ENCODE measurements around the gene PTK7.

The PTK7 gene

GRCh38 chr6:43178951-43179830 is 103.1 kb downstream of the PTK7 start:
- Histone ChIP-seq H4K20me1 (ENCODE audit: insufficient read depth) (peaks cover 6% of the 10 kb centered on the region; the same call in 1 of the 2 replicates), H3K79me2 (ENCODE audit: insufficient read depth, low read depth) (peaks cover 15% of the 10 kb centered on the region; the same call in 1 of the 2 replicates), H3K36me3 (ENCODE audit: insufficient read depth) (no peaks in the 10 kb centered on the region), H3K4me2 (no peak overlapping the region), H3K27ac (no peak overlapping the region), H3K4me3 (IDR thresholded peaks at IDR 0.05; ENCODE audit: insufficient read depth, low read depth, low read length) (no peak overlapping the region), H3K27me3 (ENCODE audit: insufficient read depth, low read depth) (no peaks in the 10 kb centered on the region), H3K4me1 (ENCODE audit: low read depth, poor library complexity, severe bottlenecking) (peaks cover 25% of the 10 kb centered on the region), H3K9ac (no peak overlapping the region), H2AFZ (ENCODE audit: low read depth) (no peak overlapping the region)
- no peak for TF ChIP-seq CTCF (conservative IDR thresholded peaks at IDR 0.05; ENCODE audit: low read depth, low read length)

GRCh38 chr6:43180058-43180457 is 103.9 kb downstream of the PTK7 start:
- Histone ChIP-seq H3K27ac (no peak overlapping the region), H4K20me1 (ENCODE audit: insufficient read depth) (peaks cover 3% of the 10 kb centered on the region; the same call in 1 of the 2 replicates), H3K4me3 (IDR thresholded peaks at IDR 0.05; ENCODE audit: insufficient read depth, low read depth, low read length) (no peak overlapping the region), H3K27me3 (ENCODE audit: insufficient read depth, low read depth) (no peaks in the 10 kb centered on the region), H3K4me1 (ENCODE audit: low read depth, poor library complexity, severe bottlenecking) (peaks cover 21% of the 10 kb centered on the region), H3K79me2 (ENCODE audit: insufficient read depth, low read depth) (peaks cover 15% of the 10 kb centered on the region; the same call in 1 of the 2 replicates), H3K4me2 (no peak overlapping the region), H2AFZ (ENCODE audit: low read depth) (no peak overlapping the region), H3K9ac (no peak overlapping the region), H3K36me3 (ENCODE audit: insufficient read depth) (no peaks in the 10 kb centered on the region)
- TF ChIP-seq CTCF (conservative IDR thresholded peaks at IDR 0.05; ENCODE audit: low read depth, low read length) = no peak

- Histone ChIP-seq H4K20me1 (ENCODE audit: insufficient read depth) (no peaks in the 10 kb centered on the region), H3K79me2 (ENCODE audit: insufficient read depth, low read depth) (peaks cover 7% of the 10 kb centered on the region; the same call in 1 of the 2 replicates), H3K27ac (no peak overlapping the region), H3K4me1 (ENCODE audit: low read depth, poor library complexity, severe bottlenecking) (peaks cover 13% of the 10 kb centered on the region), H3K4me3 (IDR thresholded peaks at IDR 0.05; ENCODE audit: insufficient read depth, low read depth, low read length) (no peak overlapping the region), H3K4me2 (no peak overlapping the region), H3K27me3 (ENCODE audit: insufficient read depth, low read depth) (no peaks in the 10 kb centered on the region), H3K9ac (no peak overlapping the region), H2AFZ (ENCODE audit: low read depth) (no peak overlapping the region), H3K36me3 (ENCODE audit: insufficient read depth) (no peaks in the 10 kb centered on the region)
- no peak for TF ChIP-seq CTCF (conservative IDR thresholded peaks at IDR 0.05; ENCODE audit: low read depth, low read length)
Observed at GRCh38 chr6:43180985-43181384, 104.9 kb downstream of the PTK7 start.

- peaks cover 13% of the 10 kb centered on the region for H3K4me1 ChIP-seq (ENCODE audit: low read depth, poor library complexity, severe bottlenecking)
- no peaks in the 10 kb centered on the region for H4K20me1 ChIP-seq (ENCODE audit: insufficient read depth)
- H3K27me3 ChIP-seq (ENCODE audit: insufficient read depth, low read depth) = no peaks in the 10 kb centered on the region
- H2AFZ ChIP-seq (ENCODE audit: low read depth) = peak overlapping the region; percentile 24; the same call in 1 of the 2 replicates
- H3K27ac ChIP-seq = peak overlapping the region; percentile 6; the same call in 1 of the 2 replicates
- H3K36me3 ChIP-seq (ENCODE audit: insufficient read depth) = no peaks in the 10 kb centered on the region
- H3K79me2 ChIP-seq (ENCODE audit: insufficient read depth, low read depth) = peaks cover 7% of the 10 kb centered on the region; the same call in 1 of the 2 replicates
- peak overlapping the region; percentile 36 for H3K9ac ChIP-seq
- TF ChIP-seq CTCF (conservative IDR thresholded peaks at IDR 0.05; ENCODE audit: low read depth, low read length) = no peak
- H3K4me2 ChIP-seq = peak overlapping the region; percentile 91
- no peak overlapping the region for H3K4me3 ChIP-seq (IDR thresholded peaks at IDR 0.05; ENCODE audit: insufficient read depth, low read depth, low read length)
Observed at GRCh38 chr6:43181621-43181941, 105.5 kb downstream of the PTK7 start.
